ENCODE measurements around the gene ATOX1. TPM values are rescaled to one million over a fixed set of nuclear protein-coding genes. Genes with fewer than 3 reads are reported as not detected.

Gene ATOX1
- total RNA-seq, 4 donors from 2014 or later, result 59.5 to 125 (median 109) TPM

DNA sequence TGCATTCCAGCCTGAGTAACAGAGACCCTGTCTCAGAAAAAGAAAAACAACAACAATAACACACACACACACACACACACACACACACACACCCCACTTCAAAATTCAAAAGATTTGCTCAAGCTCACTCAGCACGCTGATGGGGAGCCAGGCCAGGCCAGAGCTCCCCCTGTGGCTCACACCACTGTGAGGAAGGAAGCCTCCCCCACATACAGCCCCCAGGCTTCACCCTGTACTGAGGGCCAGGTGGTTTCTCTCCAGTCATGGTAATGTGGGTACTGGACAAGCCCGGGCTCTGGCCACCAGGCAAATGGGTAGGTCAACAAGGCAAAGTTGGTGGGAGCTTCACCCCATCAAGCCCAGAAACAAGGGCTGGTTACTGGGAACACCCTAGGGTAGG lies 19.0 kb downstream of the ATOX1 start:
- TF ChIP-seq, protein P1, sequence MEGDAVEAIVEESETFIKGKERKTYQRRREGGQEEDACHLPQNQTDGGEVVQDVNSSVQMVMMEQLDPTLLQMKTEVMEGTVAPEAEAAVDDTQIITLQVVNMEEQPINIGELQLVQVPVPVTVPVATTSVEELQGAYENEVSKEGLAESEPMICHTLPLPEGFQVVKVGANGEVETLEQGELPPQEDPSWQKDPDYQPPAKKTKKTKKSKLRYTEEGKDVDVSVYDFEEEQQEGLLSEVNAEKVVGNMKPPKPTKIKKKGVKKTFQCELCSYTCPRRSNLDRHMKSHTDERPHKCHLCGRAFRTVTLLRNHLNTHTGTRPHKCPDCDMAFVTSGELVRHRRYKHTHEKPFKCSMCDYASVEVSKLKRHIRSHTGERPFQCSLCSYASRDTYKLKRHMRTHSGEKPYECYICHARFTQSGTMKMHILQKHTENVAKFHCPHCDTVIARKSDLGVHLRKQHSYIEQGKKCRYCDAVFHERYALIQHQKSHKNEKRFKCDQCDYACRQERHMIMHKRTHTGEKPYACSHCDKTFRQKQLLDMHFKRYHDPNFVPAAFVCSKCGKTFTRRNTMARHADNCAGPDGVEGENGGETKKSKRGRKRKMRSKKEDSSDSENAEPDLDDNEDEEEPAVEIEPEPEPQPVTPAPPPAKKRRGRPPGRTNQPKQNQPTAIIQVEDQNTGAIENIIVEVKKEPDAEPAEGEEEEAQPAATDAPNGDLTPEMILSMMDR (IDR thresholded peaks at IDR 0.05; ENCODE audit: low read depth), result no peak

DNA sequence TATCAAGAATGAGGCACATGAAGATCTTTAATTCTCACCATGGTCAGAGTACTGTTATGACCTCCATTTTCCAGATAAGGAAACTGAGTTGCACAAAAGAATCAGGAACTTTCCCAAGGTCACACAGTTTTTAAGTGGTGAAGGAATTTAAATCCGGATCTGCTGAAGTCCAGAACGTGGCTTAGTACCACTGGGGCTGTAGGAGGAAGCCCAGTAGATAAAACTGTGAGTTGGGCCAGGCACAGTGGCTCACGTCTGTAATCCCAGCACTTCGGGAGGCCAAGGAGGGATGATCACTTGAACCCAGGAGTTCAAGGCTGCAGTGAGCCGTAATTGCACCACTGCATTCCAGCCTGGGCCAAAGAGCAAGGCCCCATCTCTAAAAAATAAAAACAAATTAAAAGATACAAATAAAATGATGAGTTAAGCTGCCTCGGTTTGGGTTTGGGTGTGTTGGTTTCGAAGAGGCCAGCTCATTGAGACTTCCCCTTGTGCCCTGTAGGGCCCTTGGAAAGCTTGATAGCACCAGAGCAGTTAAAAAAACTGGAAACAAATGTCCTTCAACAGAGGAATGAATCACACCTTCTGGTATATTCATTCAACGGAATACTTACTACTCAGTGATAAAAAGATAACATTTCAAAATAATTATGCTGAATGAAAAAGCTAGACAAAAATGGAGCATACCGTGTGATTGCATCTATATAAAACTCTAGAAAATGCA lies 20.1 kb downstream of the ATOX1 start:
- TF ChIP-seq, protein P1 (IDR thresholded peaks at IDR 0.05; ENCODE audit: low read depth), result no peak

DNA sequence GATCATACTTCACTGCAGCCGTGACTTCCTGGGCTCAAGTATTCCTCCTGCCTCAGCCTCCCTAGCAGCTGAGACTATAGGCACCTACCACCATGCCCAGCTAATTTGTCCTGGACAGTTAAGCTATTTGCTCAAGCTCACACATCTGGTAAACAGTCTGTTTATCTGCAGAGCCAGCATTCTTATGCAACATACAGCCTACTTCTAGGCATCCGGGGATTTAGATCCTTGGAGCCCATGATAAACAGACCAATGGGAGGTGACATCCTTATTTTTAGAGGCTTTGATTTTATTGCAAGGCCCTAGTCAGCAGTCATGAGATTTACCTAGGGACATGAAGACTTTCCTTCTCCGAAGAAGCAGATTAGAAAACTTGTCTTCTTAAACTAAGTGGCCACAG lies 21.0 kb downstream of the ATOX1 start:
- TF ChIP-seq, protein P1 (IDR thresholded peaks at IDR 0.05; ENCODE audit: low read depth), result no peak

DNA sequence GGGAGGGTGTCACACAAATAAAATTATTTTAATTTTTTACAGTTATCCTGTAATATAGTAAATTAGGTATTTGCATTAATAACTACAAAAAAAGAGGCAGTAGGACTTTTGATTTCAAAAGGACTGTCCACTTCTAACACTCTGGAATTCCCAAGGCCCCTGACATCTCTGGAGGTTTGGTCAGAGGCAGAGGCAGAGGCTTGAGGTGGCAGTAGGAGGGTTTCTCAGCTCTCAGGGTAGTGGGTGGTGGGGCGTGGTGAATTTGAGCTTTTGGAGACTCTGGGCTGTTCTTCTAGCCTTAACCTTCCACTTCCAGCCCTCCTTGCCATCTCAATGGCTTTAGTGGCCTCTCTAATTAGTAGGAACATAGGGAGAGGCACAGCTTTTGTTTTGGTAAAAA lies 22.8 kb downstream of the ATOX1 start:
- TF ChIP-seq, protein P1 (IDR thresholded peaks at IDR 0.05; ENCODE audit: low read depth), result no peak

DNA sequence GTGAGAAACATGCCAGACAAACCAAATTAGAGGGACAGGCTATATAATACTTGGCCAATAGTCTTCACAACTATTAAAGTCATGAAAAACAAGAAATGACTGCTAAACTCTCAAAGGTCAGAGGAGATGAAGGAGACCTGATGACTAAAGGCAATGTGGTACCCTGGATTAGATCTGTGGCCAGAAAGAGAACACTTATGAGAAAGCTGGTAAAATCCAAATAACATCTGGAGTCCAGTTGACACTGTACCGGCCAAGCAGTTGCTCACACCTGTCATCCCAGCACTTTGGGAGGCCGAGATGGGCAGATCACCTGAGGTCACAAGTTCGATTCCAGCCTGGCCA lies 24.4 kb downstream of the ATOX1 start:
- TF ChIP-seq, protein P1 (IDR thresholded peaks at IDR 0.05; ENCODE audit: low read depth), result no peak

DNA sequence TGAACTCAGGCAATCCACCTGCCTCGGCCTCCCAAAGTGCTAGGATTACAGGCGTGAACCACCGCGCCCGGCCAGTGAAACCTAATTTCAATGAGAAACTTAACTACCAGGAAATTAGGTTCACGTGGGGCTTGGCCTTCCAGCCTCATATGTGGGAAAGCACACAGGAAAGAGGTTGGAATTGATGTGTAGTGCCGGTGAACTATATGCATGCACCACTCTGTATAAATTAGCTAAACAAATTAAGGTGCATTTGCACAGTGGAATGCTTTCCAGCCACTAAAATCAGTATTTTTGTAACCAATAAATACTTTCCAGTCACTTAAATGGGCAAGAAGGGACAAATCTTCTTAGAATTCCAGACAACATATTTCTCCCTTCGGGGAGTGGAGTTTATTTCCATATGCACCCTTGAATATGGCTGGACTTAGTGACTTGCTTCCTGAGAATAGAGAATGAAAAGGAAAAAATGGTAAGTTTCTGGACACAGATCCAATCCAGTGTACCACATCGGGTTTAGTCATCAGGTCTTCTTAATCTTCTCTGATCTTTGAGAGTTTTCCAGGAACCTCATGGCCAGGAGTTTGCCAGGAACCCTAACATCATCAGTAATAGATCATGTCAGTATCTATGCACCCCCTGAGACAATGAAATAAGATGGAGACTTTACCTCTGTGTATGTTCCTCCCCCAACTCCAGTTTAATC lies 24.9 kb downstream of the ATOX1 start:
- TF ChIP-seq, protein P1 (IDR thresholded peaks at IDR 0.05; ENCODE audit: low read depth), result no peak

DNA sequence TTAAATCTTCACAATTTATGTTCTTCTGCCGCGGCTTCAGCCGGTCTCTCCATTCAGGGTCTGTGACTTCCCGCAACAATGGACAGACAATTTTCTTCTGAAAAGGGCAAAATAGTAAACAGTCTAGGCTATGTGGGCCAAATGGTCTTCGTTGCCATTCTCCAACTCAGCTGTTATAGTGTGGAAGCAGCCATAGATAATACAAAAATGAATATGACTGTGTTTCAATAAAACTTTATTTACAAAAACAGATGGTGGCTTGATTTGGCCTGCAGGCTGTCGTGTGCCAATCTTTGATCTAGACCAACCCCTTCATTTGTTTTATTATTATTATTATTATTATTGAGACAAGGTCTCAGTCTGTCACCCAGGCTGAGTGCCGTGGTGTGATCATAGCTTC lies 28.1 kb downstream of the ATOX1 start:
- TF ChIP-seq, protein P1 (IDR thresholded peaks at IDR 0.05; ENCODE audit: low read depth), result no peak
